GM12801 (cell line): ENCODE data around the gene GAS7.

Source experiments
- CTCF ChIP-seq: IDR thresholded peaks from one replicate; pipeline ENCODE4 v1.5.1; 2011; ENCODE audit warnings: control low read depth; ENCODE audit not compliant: insufficient read length; ENCODE audit errors: extremely low read depth

The GAS7 gene

GRCh38 chr17:9924735-9925191, 273.6 kb downstream of the GAS7 start:
- TF ChIP-seq CTCF = no peak

GRCh38 chr17:9922012-9922848, 276.2 kb downstream of the GAS7 start:
- no peak for TF ChIP-seq CTCF

- TF ChIP-seq CTCF = no peak
Measured at GRCh38 chr17:9918804-9919352, 279.5 kb downstream of the GAS7 start.

- no peak for TF ChIP-seq CTCF
Measured at GRCh38 chr17:9918352-9918751, 280.1 kb downstream of the GAS7 start.

GRCh38 chr17:9917801-9918200, 280.6 kb downstream of the GAS7 start:
- TF ChIP-seq CTCF = no peak

- TF ChIP-seq CTCF = no peak
Measured at GRCh38 chr17:9917131-9917530, 281.3 kb downstream of the GAS7 start.

GRCh38 chr17:9916108-9916507, 282.3 kb downstream of the GAS7 start:
- no peak for TF ChIP-seq CTCF
